Stimulated activated CD4-positive, alpha-beta T cell treated with anti-CD3 and anti-CD28 coated beads, Interleukin-15, amount 100 ng/mL, for 24 hours (primary cell): Measurements from ENCODE around the gene KCNAB3.

Experiments
- DNase-seq: peaks from one replicate; pipeline ENCODE4 v3.0.0-alpha.2; 2020

Gene KCNAB3

GRCh38 chr17:7894866-7895265, 34.8 kb downstream of the KCNAB3 start:
- no peak for DNase-seq

- no peak for DNase-seq
Measured at GRCh38 chr17:7894226-7894625, 35.4 kb downstream of the KCNAB3 start.

GRCh38 chr17:7893187-7893880, 36.3 kb downstream of the KCNAB3 start:
- DNase-seq: no peak

GRCh38 chr17:7889166-7889955, 40.3 kb downstream of the KCNAB3 start:
- peak; percentile 57 for DNase-seq

- DNase-seq: peak; percentile 79
Measured at GRCh38 chr17:7888184-7888920, 41.3 kb downstream of the KCNAB3 start, which contains the start of gene CHD3. TSS of gene CHD3 (plus strand) at chr17:7888789. CDS start at chr17:7889001, 212 bp downstream.

GRCh38 chr17:7887482-7888183, 42.0 kb downstream of the KCNAB3 start:
- DNase-seq: peak; percentile 93

GRCh38 chr17:7887038-7887481, 42.6 kb downstream of the KCNAB3 start:
- no peak for DNase-seq

- peak; percentile 67 for DNase-seq
Measured at GRCh38 chr17:7886227-7887037, 43.2 kb downstream of the KCNAB3 start.

GRCh38 chr17:7885367-7886226, 44.1 kb downstream of the KCNAB3 start:
- DNase-seq: peak; percentile 66

- peak; percentile 46 for DNase-seq
Measured at GRCh38 chr17:7884581-7885366, 44.9 kb downstream of the KCNAB3 start.

- peak; percentile 45 for DNase-seq
Measured at GRCh38 chr17:7883781-7884386, 45.8 kb downstream of the KCNAB3 start.

- DNase-seq: no peak
Measured at GRCh38 chr17:7882629-7883028, 47.0 kb downstream of the KCNAB3 start.

- peak; percentile 21 for DNase-seq
Measured at GRCh38 chr17:7882068-7882467, 47.6 kb downstream of the KCNAB3 start.

GRCh38 chr17:7881276-7882054, 48.2 kb downstream of the KCNAB3 start:
- DNase-seq: no peak

GRCh38 chr17:7880076-7880868, 49.4 kb downstream of the KCNAB3 start:
- DNase-seq: no peak

- no peak for DNase-seq
Measured at GRCh38 chr17:7878234-7878633, 51.4 kb downstream of the KCNAB3 start.

GRCh38 chr17:7875804-7876370, 53.8 kb downstream of the KCNAB3 start:
- no peak for DNase-seq
